GM19328 (cell line): ENCODE measurements around the gene ARPC4.
"Not testable (repeated sequence)": the region's sequence is repeated elsewhere in the genome, so short reads cannot be mapped to it uniquely, and the experiment has no call there.

Experiments used
- ATAC-seq: cut with Tn5 transposase; IDR thresholded peaks from one replicate; pipeline ENCODE4 v1.9.1; 2021; ENCODE audit warnings: mild to moderate bottlenecking, moderate library complexity; ENCODE audit not compliant: unreplicated experiment

ARPC4 gene

GRCh38 chr3:9817436-9817835 lies 24.6 kb downstream of the ARPC4 start:
- no peak for ATAC-seq

- ATAC-seq = no peak
Observed at GRCh38 chr3:9818666-9819335, 25.9 kb downstream of the ARPC4 start.

- ATAC-seq = no peak
Observed at GRCh38 chr3:9820543-9820942, 27.7 kb downstream of the ARPC4 start.

- ATAC-seq = no peak
Observed at GRCh38 chr3:9820946-9821345, 28.1 kb downstream of the ARPC4 start.

GRCh38 chr3:9825451-9826040 lies 32.7 kb downstream of the ARPC4 start:
- ATAC-seq = no peak

- ATAC-seq = no peak
Observed at GRCh38 chr3:9826815-9827573, 34.1 kb downstream of the ARPC4 start.

GRCh38 chr3:9828801-9829755 lies 36.2 kb downstream of the ARPC4 start:
- ATAC-seq = no peak

- ATAC-seq = no peak
Observed at GRCh38 chr3:9831253-9831652, 38.4 kb downstream of the ARPC4 start.

GRCh38 chr3:9833078-9833477 lies 40.2 kb downstream of the ARPC4 start:
- ATAC-seq = no peak

- no peak for ATAC-seq
Observed at GRCh38 chr3:9834520-9835380, 41.9 kb downstream of the ARPC4 start.

GRCh38 chr3:9837701-9838582 lies 45.1 kb downstream of the ARPC4 start:
- ATAC-seq = no peak

- ATAC-seq = no peak
Observed at GRCh38 chr3:9838856-9839255, 46.0 kb downstream of the ARPC4 start.

GRCh38 chr3:9841015-9841414 lies 48.1 kb downstream of the ARPC4 start:
- ATAC-seq = no peak

GRCh38 chr3:9843715-9844438 lies 51.0 kb downstream of the ARPC4 start, which contains the start of gene RPUSD3:
Gene RPUSD3 (minus strand): TSS chr3:9844008. CDS start chr3:9843990, 18 bp downstream.
- peak; percentile 97 for ATAC-seq

GRCh38 chr3:9846231-9846630 lies 53.3 kb downstream of the ARPC4 start:
- ATAC-seq = no peak

- no peak for ATAC-seq
Observed at GRCh38 chr3:9846931-9847488, 54.1 kb downstream of the ARPC4 start.

- ATAC-seq = not testable (repeated sequence)
Observed at GRCh38 chr3:9847870-9848269, 55.0 kb downstream of the ARPC4 start.

- not testable (repeated sequence) for ATAC-seq
Observed at GRCh38 chr3:9848860-9849259, 56.0 kb downstream of the ARPC4 start.
